Thymus (tissue), 2 donors: ENCODE data around the gene NARF. TPM values are rescaled to one million over a fixed set of nuclear protein-coding genes. Genes with fewer than 3 reads are reported as not detected.

Experiments
- polyA plus RNA-seq: library from polyadenylated mRNA; stranded (reverse); fragments of 200-250 nt; gene quantifications from one replicate; pipeline ENCODE4 v1.2.3, GENCODE V29; 2013
- total RNA-seq: library from RNA; stranded (reverse); fragments of 120-200 nt; gene quantifications from one replicate; pipeline ENCODE4 v1.2.4, GENCODE V29; 2013
- donor health status: healthy.

Gene NARF
- total and polyA plus RNA-seq, 2 donors = 60.0 to 137 TPM

Other genes with a start within 250 kb of the NARF start
- gene CCDC57, start 245.9 kb upstream of the NARF start, total RNA-seq = 39.3 TPM
- gene CCDC57, start 245.9 kb upstream of the NARF start, polyA plus RNA-seq = 122 TPM
- gene SLC16A3, start 229.7 kb upstream of the NARF start, total RNA-seq = 17.3 TPM
- gene SLC16A3, start 229.7 kb upstream of the NARF start, polyA plus RNA-seq = 30.2 TPM
- 16.2 TPM for gene CSNK1D, start 185.0 kb upstream of the NARF start, total RNA-seq
- gene CSNK1D, start 185.0 kb upstream of the NARF start, polyA plus RNA-seq = 113 TPM
- 67.9 TPM for gene CD7, start 141.1 kb upstream of the NARF start, total RNA-seq
- gene CD7, start 141.1 kb upstream of the NARF start, polyA plus RNA-seq = 153 TPM
- gene SECTM1, start 125.0 kb upstream of the NARF start, total RNA-seq = 7.5 TPM
- 11.7 TPM for gene SECTM1, start 125.0 kb upstream of the NARF start, polyA plus RNA-seq
- 0.57 TPM for gene TEX19, start 99.5 kb upstream of the NARF start, total RNA-seq
- gene TEX19, start 99.5 kb upstream of the NARF start, polyA plus RNA-seq = 0.02 TPM
- gene UTS2R, start 87.0 kb upstream of the NARF start, total RNA-seq = 0.33 TPM
- gene UTS2R, start 87.0 kb upstream of the NARF start, polyA plus RNA-seq = 0.07 TPM
- 15.9 TPM for gene HEXD, start 40.4 kb upstream of the NARF start, total RNA-seq
- 186 TPM for gene HEXD, start 40.4 kb upstream of the NARF start, polyA plus RNA-seq
- 11.2 TPM for gene OGFOD3, start 40.2 kb upstream of the NARF start, total RNA-seq
- gene OGFOD3, start 40.2 kb upstream of the NARF start, polyA plus RNA-seq = 14.1 TPM
- 80.7 TPM for gene CYBC1, start 8.0 kb upstream of the NARF start, total RNA-seq
- 103 TPM for gene CYBC1, start 8.0 kb upstream of the NARF start, polyA plus RNA-seq
- gene FOXK2, start 61.0 kb downstream of the NARF start, total RNA-seq = 30.9 TPM
- 31.1 TPM for gene FOXK2, start 61.0 kb downstream of the NARF start, polyA plus RNA-seq
- 33.0 TPM for gene WDR45B, start 189.7 kb downstream of the NARF start, total RNA-seq
- 67.0 TPM for gene WDR45B, start 189.7 kb downstream of the NARF start, polyA plus RNA-seq
- 1.7 TPM for gene RAB40B, start 240.0 kb downstream of the NARF start, total RNA-seq
- gene RAB40B, start 240.0 kb downstream of the NARF start, polyA plus RNA-seq = 8.4 TPM